SU-DHL-6 (cell line): Measurements from ENCODE around the gene MYOG.

Source experiments
- H2AFZ ChIP-seq: fragments of 200-600 bp; sonication (generic); 2 replicates; pipeline ENCODE4 v1.6.1; 2014; ENCODE audit warnings: low read depth, mild to moderate bottlenecking, moderate library complexity, mixed read lengths, antibody characterized with exemption, low read length; ENCODE audit not compliant: severe bottlenecking
- H3F3A ChIP-seq: fragments of 200-600 bp; shearing (Covaris generic); 2 replicates; pipeline ENCODE4 v1.6.0; 2016; ENCODE audit warnings: antibody characterized with exemption, mild to moderate bottlenecking; ENCODE audit not compliant: insufficient read depth
- H3K27ac ChIP-seq: fragments of 200-600 bp; sonication (generic); 2 replicates; pipeline ENCODE4 v1.5.1; 2016; ENCODE audit warnings: low read depth, mild to moderate bottlenecking, low read length, moderate library complexity, mixed read lengths
- H3K27me3 ChIP-seq: fragments of 200-600 bp; sonication (generic), shearing (Covaris generic); 2 replicates; pipeline ENCODE4 v1.6.0; 2014; ENCODE audit warnings: mild to moderate bottlenecking, low read length
- H3K36me3 ChIP-seq: fragments of 200-600 bp; sonication (generic); 2 replicates; pipeline ENCODE4 v1.6.1; 2014; ENCODE audit warnings: mild to moderate bottlenecking, low read length, mixed read lengths
- H3K4me2 ChIP-seq: fragments of 300-600, 200-600 bp; shearing (Covaris generic), sonication (generic); 2 replicates; pipeline ENCODE4 v1.6.0; 2014; ENCODE audit warnings: low read length, low read depth, mild to moderate bottlenecking; ENCODE audit not compliant: poor library complexity, severe bottlenecking
- H3K4me3 ChIP-seq: fragments of 200-600 bp; sonication (generic); 2 replicates; pipeline ENCODE4 v1.5.1; 2014; ENCODE audit warnings: antibody characterized with exemption, low read length, mild to moderate bottlenecking, mixed read lengths; ENCODE audit not compliant: insufficient read depth, poor library complexity, severe bottlenecking
- H3K79me2 ChIP-seq: fragments of 200-600 bp; sonication (generic); 2 replicates; pipeline ENCODE4 v1.6.1; 2014; ENCODE audit warnings: mild to moderate bottlenecking, low read length, moderate library complexity; ENCODE audit not compliant: insufficient read depth
- H3K9ac ChIP-seq: fragments of 200-600 bp; sonication (generic); 2 replicates; pipeline ENCODE4 v1.7.0; 2014; ENCODE audit warnings: mild to moderate bottlenecking, low read length
- H3K9me2 ChIP-seq: fragments of 200-600 bp; sonication (generic); replicated peaks from 2 replicates; pipeline ENCODE4 v1.6.1; 2014; ENCODE audit warnings: low read length; ENCODE audit not compliant: insufficient read depth
- H3K9me3 ChIP-seq: fragments of 200-600 bp; sonication (generic); 2 replicates; pipeline ENCODE4 v1.6.1; 2014; ENCODE audit warnings: low read length, mixed read lengths; ENCODE audit not compliant: insufficient read depth
- H4K20me1 ChIP-seq: fragments of 200-600 bp; sonication (generic); 2 replicates; pipeline ENCODE4 v1.6.1; 2014; ENCODE audit warnings: low read depth, mild to moderate bottlenecking, antibody characterized with exemption, low read length, moderate library complexity, mixed read lengths
- CTCF ChIP-seq: fragments of 200-600 bp; sonication (generic); IDR thresholded peaks from one replicate; pipeline ENCODE4 v1.5.1; 2017; ENCODE audit warnings: antibody characterized with exemption, mild to moderate bottlenecking, low read length, moderate library complexity; ENCODE audit not compliant: insufficient read depth, poor library complexity, severe bottlenecking
- EZH2phosphoT487 ChIP-seq: fragments of 200-600 bp; sonication (generic), shearing (Covaris generic); conservative IDR thresholded peaks from 2 replicates; pipeline ENCODE4 v1.6.1; 2018; ENCODE audit warnings: mild to moderate bottlenecking, antibody characterized with exemption, low read length, moderate library complexity, mixed read lengths

The MYOG gene

GRCh38 chr1:203085528-203086406 is at the start of gene MYOG:
Gene MYOG, minus strand, starts transcription at chr1:203086012. Its CDS starts 51 bp downstream, at chr1:203085961.
- Histone ChIP-seq H3K36me3 (no peaks in the 10 kb centered on the region), H3K79me2 (no peaks in the 10 kb centered on the region), H3F3A (no peaks in the 10 kb centered on the region), H4K20me1 (no peaks in the 10 kb centered on the region), H3K27ac (no peak within 1 kb of the TSS), H3K9me3 (no peaks in the 10 kb centered on the region), H3K4me2 (no peak within 1 kb of the TSS), H2AFZ (no peak within 1 kb of the TSS), H3K9me2 (no peaks in the 10 kb centered on the region), H3K27me3 (no peaks in the 10 kb centered on the region), H3K4me3 (no peak within 1 kb of the TSS), H3K9ac (no peak within 1 kb of the TSS)
- TF ChIP-seq EZH2phosphoT487 (no peak), CTCF (no peak)

DNA sequence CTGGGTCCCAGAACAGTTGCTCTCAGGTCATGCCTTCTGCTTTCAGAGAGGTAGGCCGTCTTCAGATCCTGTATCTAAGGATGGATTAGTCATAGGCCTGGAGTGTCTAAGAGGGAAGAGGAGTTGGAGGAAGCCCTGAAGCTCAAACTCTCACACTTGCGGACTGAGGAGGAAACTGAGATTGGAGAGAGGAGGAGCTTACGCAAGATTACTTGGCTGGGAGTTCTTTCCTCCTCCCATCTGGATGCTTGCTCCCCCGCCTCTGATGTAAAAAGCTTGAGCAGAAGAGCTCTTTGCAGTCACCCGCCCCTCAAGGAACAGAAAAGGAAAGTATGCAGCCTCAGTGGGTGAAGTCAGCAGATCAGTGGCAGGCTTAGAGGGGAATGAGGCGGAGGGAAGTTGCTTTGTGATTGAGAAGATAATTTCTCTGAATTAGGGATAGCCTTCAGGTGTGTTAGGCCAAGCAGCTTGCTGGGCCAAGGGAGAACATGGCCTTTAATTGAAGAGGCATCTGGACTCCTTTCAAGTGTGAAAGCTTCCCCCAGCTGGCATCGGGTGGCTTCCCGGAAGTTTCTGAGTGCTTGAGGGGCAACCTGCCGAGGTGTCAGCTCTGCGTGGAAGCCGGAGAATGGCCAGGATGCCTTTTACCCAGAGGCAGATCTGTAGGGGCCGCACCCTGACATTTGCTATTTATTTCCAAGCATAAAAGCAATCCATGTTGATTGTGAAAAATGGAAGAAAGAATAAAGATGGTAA is 48.3 kb upstream of the MYOG start:
- Histone ChIP-seq H3K9ac (no peak overlapping the region), H3K4me2 (no peak overlapping the region), H3K27me3 (no peaks in the 10 kb centered on the region; the same call in 1 of the 2 replicates), H3K9me3 (no peaks in the 10 kb centered on the region), H3F3A (no peaks in the 10 kb centered on the region), H3K36me3 (no peaks in the 10 kb centered on the region), H3K4me3 (no peak overlapping the region), H3K9me2 (no peaks in the 10 kb centered on the region), H4K20me1 (no peaks in the 10 kb centered on the region), H3K27ac (no peak overlapping the region), H2AFZ (no peak overlapping the region), H3K79me2 (no peaks in the 10 kb centered on the region)
- no peak for TF ChIP-seq CTCF
- no peak for TF ChIP-seq EZH2phosphoT487

DNA sequence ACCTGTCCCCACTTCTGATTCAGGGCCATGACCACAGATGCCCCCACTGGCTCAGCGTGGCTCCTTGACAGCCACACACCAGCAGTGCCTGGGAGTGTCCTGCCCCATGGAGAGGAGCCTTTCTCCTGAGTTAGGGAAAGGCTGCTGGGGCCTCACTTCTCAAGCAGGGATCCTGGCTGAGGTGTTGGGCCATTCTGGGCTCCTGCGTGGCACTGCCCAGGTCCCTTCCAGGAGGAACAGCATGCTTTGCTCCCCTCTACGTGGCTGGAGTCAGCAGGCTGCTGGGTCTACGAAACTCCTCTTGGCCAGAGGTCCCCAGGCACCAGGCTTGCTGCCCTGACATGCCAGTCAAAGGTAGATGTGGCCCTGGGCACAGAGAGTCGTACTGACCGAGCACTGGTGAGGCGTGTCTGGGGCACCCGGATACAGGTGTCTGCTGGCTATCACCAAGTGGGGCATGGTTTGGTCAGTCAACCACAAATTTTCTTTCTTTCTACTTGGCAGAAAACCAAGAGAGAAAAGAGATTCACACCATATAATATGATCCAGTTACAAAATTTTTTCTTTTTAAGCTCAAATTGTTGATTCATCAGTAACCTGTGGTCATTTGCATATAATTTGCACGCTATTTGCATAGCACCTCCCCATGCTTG is 45.9 kb upstream of the MYOG start:
- Histone ChIP-seq H3K9me3 (no peaks in the 10 kb centered on the region), H4K20me1 (no peaks in the 10 kb centered on the region), H3F3A (no peaks in the 10 kb centered on the region), H3K9me2 (no peaks in the 10 kb centered on the region), H3K9ac (no peak overlapping the region), H3K4me2 (no peak overlapping the region), H3K79me2 (no peaks in the 10 kb centered on the region), H2AFZ (no peak overlapping the region), H3K4me3 (no peak overlapping the region), H3K27me3 (no peaks in the 10 kb centered on the region; the same call in 1 of the 2 replicates), H3K27ac (no peak overlapping the region), H3K36me3 (no peaks in the 10 kb centered on the region)
- TF ChIP-seq CTCF (no peak), EZH2phosphoT487 (no peak)
